Fibroblast of lung (primary cell): ENCODE results near the gene CDK13. TPM values are rescaled to one million over a fixed set of nuclear protein-coding genes. Genes with fewer than 3 reads are reported as not detected.

Source experiments
- DNase-seq, 2 donors: peaks; one replicate each; pipeline versions ENCODE4 v3.0.0 to v3.0.0-alpha.2; 2010; ENCODE audit warnings: low read depth in 2 of 2
- H2AFZ ChIP-seq: 2 replicates; pipeline ENCODE4 v1.5.1; 2012; ENCODE audit warnings: low read length, control low read depth, inconsistent platforms
- H3K27ac ChIP-seq: 2 replicates; pipeline ENCODE4 v1.5.1; 2011; ENCODE audit warnings: low read length, control low read depth; ENCODE audit not compliant: insufficient read depth
- H3K27me3 ChIP-seq: 2 replicates; pipeline ENCODE4 v1.5.1; 2011; ENCODE audit warnings: mild to moderate bottlenecking, low read length; ENCODE audit not compliant: control insufficient read depth, insufficient read depth
- H3K36me3 ChIP-seq: 2 replicates; pipeline ENCODE4 v1.5.1; 2011; ENCODE audit warnings: low read length; ENCODE audit not compliant: control insufficient read depth, insufficient read depth
- H3K4me1 ChIP-seq: 2 replicates; pipeline ENCODE4 v1.5.1; 2011; ENCODE audit warnings: low read length; ENCODE audit not compliant: control insufficient read depth, insufficient read depth; ENCODE audit errors: extremely low read depth
- H3K4me2 ChIP-seq: 2 replicates; pipeline ENCODE4 v1.5.1; 2011; ENCODE audit warnings: low read length, control low read depth; ENCODE audit not compliant: insufficient read depth; ENCODE audit errors: extremely low read depth
- H3K4me3 ChIP-seq, 4 experiments: fragments of 200-600 bp in 1 of 4; sonication (generic) in 1 of 4; replicated peaks in 1 of 4; 2 replicates each; pipeline ENCODE4 v1.5.1; 2011 to 2016; ENCODE audit warnings: low read length in 4 of 4, low read depth in 3 of 4, mild to moderate bottlenecking in 3 of 4, control low read depth in 2 of 4, inconsistent platforms in 1 of 4, mixed read lengths in 1 of 4; ENCODE audit not compliant: insufficient read depth in 1 of 4; ENCODE audit errors: control extremely low read depth in 1 of 4
- H3K79me2 ChIP-seq: 2 replicates; pipeline ENCODE4 v1.5.1; 2012; ENCODE audit warnings: mild to moderate bottlenecking, low read length, inconsistent platforms; ENCODE audit not compliant: control insufficient read depth, insufficient read depth
- H3K9ac ChIP-seq: 2 replicates; pipeline ENCODE4 v1.5.1; 2011; ENCODE audit warnings: mild to moderate bottlenecking, low read length, control low read depth; ENCODE audit not compliant: insufficient read depth
- H3K9me3 ChIP-seq: 2 replicates; pipeline ENCODE4 v1.5.1; 2012; ENCODE audit warnings: low read depth, low read length; ENCODE audit not compliant: control insufficient read depth, insufficient read depth
- H4K20me1 ChIP-seq: 2 replicates; pipeline ENCODE4 v1.5.1; 2011; ENCODE audit warnings: low read length; ENCODE audit not compliant: control insufficient read depth, insufficient read depth; ENCODE audit errors: extremely low read depth
- CTCF ChIP-seq, 2 donors: IDR thresholded peaks in 1 of 2; conservative IDR thresholded peaks in 1 of 2; 1 replicate in 1 of 2; 2 replicates in 1 of 2; pipeline ENCODE4 v1.5.1; 2011 to 2012; ENCODE audit warnings: low read length in 2 of 2, control low read depth in 1 of 2, inconsistent platforms in 1 of 2, low read depth in 1 of 2, mild to moderate bottlenecking in 1 of 2
- EZH2 ChIP-seq: IDR thresholded peaks from 2 replicates; pipeline ENCODE4 v1.5.1; 2012; ENCODE audit warnings: low read length, control low read depth, mild to moderate bottlenecking; ENCODE audit errors: missing control alignments
- polyA plus RNA-seq, 2 donors: library from polyadenylated mRNA; depleted of rRNA in 1 of 2; stranded (reverse) in 1 of 2; unstranded in 1 of 2; fragments of >200 nt; gene quantifications; 2 replicates each; pipeline ENCODE4 v1.2.1, GENCODE V29; 2011 to 2012; ENCODE audit warnings: missing spikeins in 1 of 2
- total RNA-seq: library from RNA; depleted of rRNA; stranded (reverse); fragments of >200 nt; gene quantifications from 2 replicates; pipeline ENCODE4 v1.2.1, GENCODE V29; 2014

CDK13 gene
- total and polyA plus RNA-seq, 2 donors (not counting 1 experiment from before 2014, with no cell fraction given), result 35.3 to 76.8 TPM

GRCh38 chr7:39987641-39988347 lies 37.7 kb downstream of the CDK13 start:
- H3K27me3 ChIP-seq, result no peaks in the 10 kb centered on the region
- H3K79me2 ChIP-seq, result peaks cover 46% of the 10 kb centered on the region
- no peak overlapping the region for H3K9ac ChIP-seq
- no peaks in the 10 kb centered on the region for H3K9me3 ChIP-seq
- DNase-seq, result no peak
- no peak overlapping the region for H3K4me2 ChIP-seq
- no peaks in the 10 kb centered on the region for H3K36me3 ChIP-seq
- no peak overlapping the region for H2AFZ ChIP-seq
- H4K20me1 ChIP-seq, result peaks cover 3% of the 10 kb centered on the region
- H3K4me1 ChIP-seq, result no peaks in the 10 kb centered on the region
- H3K27ac ChIP-seq, result no peak overlapping the region
- H3K4me3 ChIP-seq, result no peak overlapping the region
- TF ChIP-seq EZH2 (no peak), CTCF (conservative IDR thresholded peaks at IDR 0.05 in 1 of 2, IDR thresholded peaks at IDR 0.05 in 1 of 2; ENCODE audit: low read depth in 1 of 2, low read length in 2 of 2) (no peak)

- no peaks in the 10 kb centered on the region for H3K79me2 ChIP-seq
- H2AFZ ChIP-seq, result no peak overlapping the region
- H3K4me1 ChIP-seq, result peaks cover 3% of the 10 kb centered on the region
- H3K4me3 ChIP-seq, result no peak overlapping the region
- no peak overlapping the region for H3K9ac ChIP-seq
- no peak for TF ChIP-seq CTCF (conservative IDR thresholded peaks at IDR 0.05 in 1 of 2, IDR thresholded peaks at IDR 0.05 in 1 of 2; ENCODE audit: low read depth in 1 of 2, low read length in 2 of 2)
- no peak for TF ChIP-seq EZH2
- H4K20me1 ChIP-seq, result no peaks in the 10 kb centered on the region
- peak; percentile 34 to 60 for DNase-seq
- no peak overlapping the region for H3K27ac ChIP-seq
- no peak overlapping the region for H3K4me2 ChIP-seq
- no peaks in the 10 kb centered on the region for H3K27me3 ChIP-seq
- no peaks in the 10 kb centered on the region for H3K36me3 ChIP-seq
- H3K9me3 ChIP-seq, result no peaks in the 10 kb centered on the region
Measured at GRCh38 chr7:40000734-40001315, 50.8 kb downstream of the CDK13 start.

GRCh38 chr7:40001649-40002048 lies 51.6 kb downstream of the CDK13 start:
- no peak overlapping the region for H2AFZ ChIP-seq
- H3K9ac ChIP-seq, result no peak overlapping the region
- H3K4me3 ChIP-seq, result no peak overlapping the region
- H3K27me3 ChIP-seq, result no peaks in the 10 kb centered on the region
- no peaks in the 10 kb centered on the region for H3K9me3 ChIP-seq
- no peak overlapping the region for H3K4me2 ChIP-seq
- H3K36me3 ChIP-seq, result no peaks in the 10 kb centered on the region
- H4K20me1 ChIP-seq, result no peaks in the 10 kb centered on the region
- DNase-seq, result no peak
- no peaks in the 10 kb centered on the region for H3K79me2 ChIP-seq
- peaks cover 3% of the 10 kb centered on the region for H3K4me1 ChIP-seq
- TF ChIP-seq EZH2 (no peak), CTCF (conservative IDR thresholded peaks at IDR 0.05 in 1 of 2, IDR thresholded peaks at IDR 0.05 in 1 of 2; ENCODE audit: low read depth in 1 of 2, low read length in 2 of 2) (no peak)
- H3K27ac ChIP-seq, result no peak overlapping the region
